OCI-LY1 (cell line): ENCODE measurements around the gene SERINC5.

Source experiments
- H2AFZ ChIP-seq: fragments of 200-600 bp; sonication (generic), shearing (Covaris generic); 2 replicates; pipeline ENCODE4 v1.6.0; 2014; ENCODE audit warnings: antibody characterized with exemption, mild to moderate bottlenecking, low read length
- H3F3A ChIP-seq: fragments of 200-600 bp; sonication (generic), shearing (Covaris generic); 2 replicates; pipeline ENCODE4 v1.6.0; 2014; ENCODE audit warnings: mild to moderate bottlenecking, antibody characterized with exemption, low read length, moderate library complexity; ENCODE audit not compliant: insufficient read depth
- H3K27ac ChIP-seq: fragments of 200-600 bp; sonication (generic); 2 replicates; pipeline ENCODE4 v1.5.1; 2014; ENCODE audit warnings: low read length, mixed run types, mild to moderate bottlenecking, low read depth; ENCODE audit not compliant: poor library complexity, severe bottlenecking
- H3K27me3 ChIP-seq: fragments of 200-600 bp; sonication (generic); 2 replicates; pipeline ENCODE4 v1.6.0; 2014; ENCODE audit warnings: antibody characterized with exemption, mild to moderate bottlenecking, low read length, moderate library complexity; ENCODE audit not compliant: insufficient read depth
- H3K36me3 ChIP-seq: fragments of 200-600 bp; sonication (generic); 2 replicates; pipeline ENCODE4 v1.6.1; 2014; ENCODE audit warnings: mild to moderate bottlenecking, antibody characterized with exemption, low read length, moderate library complexity, mixed read lengths; ENCODE audit not compliant: insufficient read depth
- H3K4me1 ChIP-seq: fragments of 200-600 bp; sonication (generic); 2 replicates; pipeline ENCODE4 v1.5.1; 2014; ENCODE audit warnings: mild to moderate bottlenecking, low read length, moderate library complexity; ENCODE audit not compliant: insufficient read depth, severe bottlenecking
- H3K4me2 ChIP-seq: fragments of 200-600 bp; sonication (generic), shearing (Covaris generic); 2 replicates; pipeline ENCODE4 v1.6.1; 2014; ENCODE audit warnings: low read length
- H3K4me3 ChIP-seq: fragments of 200-600 bp; sonication (generic); 2 replicates; pipeline ENCODE4 v1.5.1; 2014; ENCODE audit warnings: low read length, low read depth, mild to moderate bottlenecking, mixed read lengths; ENCODE audit not compliant: poor library complexity, severe bottlenecking
- H3K79me2 ChIP-seq: fragments of 200-600 bp; shearing (Covaris generic); 2 replicates; pipeline ENCODE4 v1.6.1; 2016; ENCODE audit warnings: mixed run types, low read length, mixed read lengths; ENCODE audit not compliant: insufficient read depth
- H3K9ac ChIP-seq: fragments of 200-600 bp; sonication (generic), shearing (Covaris generic); 2 replicates; pipeline ENCODE4 v1.6.1; 2014; ENCODE audit warnings: mild to moderate bottlenecking, low read length, mixed read lengths
- H3K9me2 ChIP-seq: fragments of 200-600 bp; sonication (generic), shearing (Covaris generic); 2 replicates; pipeline ENCODE4 v1.6.1; 2014; ENCODE audit warnings: low read depth, mild to moderate bottlenecking, low read length, mixed read lengths
- H3K9me3 ChIP-seq: fragments of 200-600 bp; shearing (Covaris generic); 2 replicates; pipeline ENCODE4 v1.6.1; 2014; ENCODE audit warnings: low read length, mixed read lengths
- H4K20me1 ChIP-seq: fragments of 200-600 bp; sonication (generic), shearing (Covaris generic); 2 replicates; pipeline ENCODE4 v1.6.0; 2016; ENCODE audit warnings: mild to moderate bottlenecking, low read length; ENCODE audit not compliant: insufficient read depth
- CTCF ChIP-seq: fragments of 200-600 bp; sonication (generic), shearing (Covaris generic); IDR thresholded peaks from 2 replicates; pipeline ENCODE4 v1.5.1; 2017; ENCODE audit warnings: mild to moderate bottlenecking, antibody characterized with exemption, low read length, moderate library complexity, mixed read lengths
- EZH2 ChIP-seq: fragments of 200-600 bp; sonication (generic), shearing (Covaris generic); IDR thresholded peaks from 2 replicates; pipeline ENCODE4 v1.8.0; 2017; ENCODE audit warnings: borderline replicate concordance, mixed run types, mild to moderate bottlenecking, antibody characterized with exemption, low read length, moderate library complexity, mixed read lengths

SERINC5 gene

GRCh38 chr5:80125962-80126480, 129.8 kb downstream of the SERINC5 start:
- Histone ChIP-seq H3K9me2 (no peaks in the 10 kb centered on the region), H2AFZ (no peak overlapping the region), H3K4me1 (no peaks in the 10 kb centered on the region), H3K4me3 (no peak overlapping the region), H3K4me2 (no peak overlapping the region), H3K36me3 (no peaks in the 10 kb centered on the region), H3K9ac (no peak overlapping the region), H3K79me2 (no peaks in the 10 kb centered on the region), H3K9me3 (no peaks in the 10 kb centered on the region), H4K20me1 (no peaks in the 10 kb centered on the region), H3K27me3 (no peaks in the 10 kb centered on the region), H3F3A (0 out of 2 replicates have a peak, but pooled peaks cover 3% of the 10 kb centered on the region), H3K27ac (no peak overlapping the region)
- TF ChIP-seq EZH2 (no peak), CTCF (no peak)

GRCh38 chr5:80125022-80125961, 130.6 kb downstream of the SERINC5 start:
- no peak overlapping the region for H3K9ac ChIP-seq
- H3K27me3 ChIP-seq, result no peaks in the 10 kb centered on the region
- no peaks in the 10 kb centered on the region for H4K20me1 ChIP-seq
- H2AFZ ChIP-seq, result no peak overlapping the region
- H3K79me2 ChIP-seq, result no peaks in the 10 kb centered on the region
- no peaks in the 10 kb centered on the region for H3F3A ChIP-seq
- H3K9me3 ChIP-seq, result no peaks in the 10 kb centered on the region
- H3K4me3 ChIP-seq, result no peak overlapping the region
- H3K4me1 ChIP-seq, result no peaks in the 10 kb centered on the region
- H3K36me3 ChIP-seq, result no peaks in the 10 kb centered on the region
- TF ChIP-seq CTCF (no peak), EZH2 (no peak)
- no peak overlapping the region for H3K4me2 ChIP-seq
- no peaks in the 10 kb centered on the region for H3K9me2 ChIP-seq
- no peak overlapping the region for H3K27ac ChIP-seq

- no peak for TF ChIP-seq EZH2
- TF ChIP-seq CTCF, result no peak
- no peaks in the 10 kb centered on the region for H3F3A ChIP-seq
- no peak overlapping the region for H3K4me2 ChIP-seq
- no peaks in the 10 kb centered on the region for H4K20me1 ChIP-seq
- H3K9ac ChIP-seq, result no peak overlapping the region
- no peak overlapping the region for H2AFZ ChIP-seq
- H3K36me3 ChIP-seq, result no peaks in the 10 kb centered on the region
- H3K79me2 ChIP-seq, result no peaks in the 10 kb centered on the region
- no peaks in the 10 kb centered on the region for H3K4me1 ChIP-seq
- no peaks in the 10 kb centered on the region for H3K9me3 ChIP-seq
- no peak overlapping the region for H3K4me3 ChIP-seq
- no peak overlapping the region for H3K27ac ChIP-seq
- no peaks in the 10 kb centered on the region for H3K9me2 ChIP-seq
- H3K27me3 ChIP-seq, result no peaks in the 10 kb centered on the region
These were observed 131.5 kb downstream of the SERINC5 start for GRCh38 chr5:80124121-80124918.
